Activated naive CD8-positive, alpha-beta T cell treated with anti-CD3 and anti-CD28 coated beads, Interleukin-2, amount 10 ng/mL, durations not matched to agents 7 days and 5 days (primary cell): ENCODE measurements around the gene TEP1. TPM values are rescaled to one million over a fixed set of nuclear protein-coding genes. Genes with fewer than 3 reads are reported as not detected.
A peak's percentile ranks its signal among the peaks of the same experiment; 100 is the strongest.

ENCODE experiments used
- ATAC-seq: fragments of 150-1000 bp; cut with Tn5 transposase; one replicate; pipeline ENCODE4 v1.10.0; 2021; ENCODE audit warnings: low read depth, moderate library complexity
- POLR2A ChIA-PET: fragments of 350-600 bp; sonication (Branson Sonifier 250); formaldehyde crosslinking; loops from one replicate; lab custom pipeline; 2021; ENCODE audit warnings: antibody characterized with exemption; lab: Charles Lee
- DNase-seq: peaks from one replicate; pipeline ENCODE4 v3.0.0; 2021
- H3K27ac Mint-ChIP-seq: one replicate; pipeline ENCODE4 v1.8.0; 2022; ENCODE audit warnings: mild to moderate bottlenecking, mixed read lengths
- H3K27me3 Mint-ChIP-seq: one replicate; pipeline ENCODE4 v1.8.0; 2022; ENCODE audit warnings: mild to moderate bottlenecking, moderate library complexity, mixed read lengths
- H3K36me3 Mint-ChIP-seq: one replicate; pipeline ENCODE4 v1.8.0; 2021; ENCODE audit warnings: mild to moderate bottlenecking, mixed read lengths
- H3K4me1 Mint-ChIP-seq: one replicate; pipeline ENCODE4 v1.8.0; 2021; ENCODE audit warnings: mixed read lengths
- H3K4me3 Mint-ChIP-seq: one replicate; pipeline ENCODE4 v1.8.0; 2022; ENCODE audit warnings: mild to moderate bottlenecking, moderate library complexity, mixed read lengths
- H3K9me3 Mint-ChIP-seq: one replicate; pipeline ENCODE4 v1.8.0; 2021; ENCODE audit warnings: mixed read lengths
- total RNA-seq, 2 experiments: library from RNA; stranded (reverse); gene quantifications; one replicate each; pipeline ENCODE4 v1.2.3, GENCODE V29; 2021

The TEP1 gene
- total RNA-seq, 2 experiments from 2014 or later = 57.9 to 68.3 TPM

- Mint-ChIP-seq H3K9me3 (no peaks in the 10 kb centered on the region), H3K4me1 (peaks cover 33% of the 10 kb centered on the region), H3K4me3 (no peak overlapping the region), H3K36me3 (peaks cover 15% of the 10 kb centered on the region), H3K27ac (no peak overlapping the region), H3K27me3 (no peaks in the 10 kb centered on the region)
- DNase-seq (no peak), ATAC-seq (no peak)
- POLR2A ChIA-PET = no interaction called here
These were observed 11.6 kb upstream of the TEP1 start for GRCh38 chr14:20424851-20425250.

GRCh38 chr14:20422886-20423285 lies 9.6 kb upstream of the TEP1 start:
- POLR2A ChIA-PET = interaction anchor here (1.6 kb wide), 1 partner anchor 33 kb away, joined by 7 read pairs; the partner anchor contains the start of gene APEX1
- Mint-ChIP-seq H3K36me3 (peaks cover 9% of the 10 kb centered on the region), H3K27ac (no peak overlapping the region), H3K4me1 (peaks cover 18% of the 10 kb centered on the region), H3K27me3 (no peaks in the 10 kb centered on the region), H3K9me3 (no peaks in the 10 kb centered on the region), H3K4me3 (no peak overlapping the region)
- ATAC-seq (no peak), DNase-seq (no peak)

DNA sequence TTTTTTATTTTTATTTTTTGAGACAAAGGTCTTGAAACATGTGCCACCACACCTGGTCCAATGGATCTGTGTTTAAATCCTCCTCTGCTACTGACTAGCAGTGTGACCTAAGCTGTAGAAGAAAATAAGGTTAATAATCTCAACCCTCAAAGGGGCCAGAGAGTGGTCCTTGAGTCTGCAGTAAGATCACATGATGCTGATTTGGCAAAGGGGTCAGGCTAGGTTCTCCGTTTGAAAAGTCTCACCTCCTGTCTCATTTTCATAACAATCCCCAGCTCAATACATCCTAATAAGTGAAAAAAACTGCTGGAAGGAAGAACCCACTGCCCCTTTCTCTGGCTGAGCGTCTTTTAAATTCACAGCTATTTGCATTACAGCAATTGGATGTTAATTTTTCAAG lies 8.0 kb upstream of the TEP1 start:
- Mint-ChIP-seq H3K36me3 (peaks cover 8% of the 10 kb centered on the region), H3K9me3 (no peaks in the 10 kb centered on the region), H3K4me1 (peaks cover 11% of the 10 kb centered on the region), H3K27ac (no peak overlapping the region), H3K27me3 (no peaks in the 10 kb centered on the region), H3K4me3 (no peak overlapping the region)
- POLR2A ChIA-PET = interaction anchor here (1.6 kb wide), 1 partner anchor 34 kb away, joined by 7 read pairs; the partner anchor contains the start of gene APEX1
- ATAC-seq (no peak), DNase-seq (no peak)

DNA sequence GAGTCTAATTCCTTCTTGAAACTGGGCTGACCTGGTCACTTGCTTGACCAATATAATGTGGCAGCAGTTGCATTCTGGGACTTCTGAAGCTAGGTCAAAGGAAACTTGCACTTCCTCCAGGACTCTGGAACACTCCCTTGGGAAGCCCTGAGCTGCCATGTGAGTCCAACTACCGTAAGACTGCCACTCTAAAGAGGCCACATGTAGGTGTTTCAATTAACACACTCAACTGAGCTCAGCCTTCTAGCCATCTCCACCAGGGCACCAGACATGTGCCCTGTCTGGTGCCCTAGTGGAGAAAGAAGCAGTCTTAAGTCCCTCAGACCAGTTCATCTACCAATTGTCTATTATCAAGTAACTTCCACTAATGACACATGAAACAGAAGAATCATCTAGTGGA lies 6.1 kb upstream of the TEP1 start:
- H3K4me1 Mint-ChIP-seq = peaks cover 12% of the 10 kb centered on the region
- no peak for ATAC-seq
- DNase-seq = no peak
- no peaks in the 10 kb centered on the region for H3K36me3 Mint-ChIP-seq
- no peak overlapping the region for H3K4me3 Mint-ChIP-seq
- no peaks in the 10 kb centered on the region for H3K27me3 Mint-ChIP-seq
- no peak overlapping the region for H3K27ac Mint-ChIP-seq
- H3K9me3 Mint-ChIP-seq = no peaks in the 10 kb centered on the region
- POLR2A ChIA-PET = interaction anchor here (0.7 kb wide), 1 partner anchor 186 kb away, joined by 3 read pairs; no protein-coding TSS in a partner anchor

GRCh38 chr14:20418501-20418909 lies 5.2 kb upstream of the TEP1 start:
- Mint-ChIP-seq H3K27ac (no peak overlapping the region), H3K27me3 (no peaks in the 10 kb centered on the region), H3K4me1 (peaks cover 18% of the 10 kb centered on the region), H3K36me3 (no peaks in the 10 kb centered on the region), H3K4me3 (no peak overlapping the region), H3K9me3 (no peaks in the 10 kb centered on the region)
- ATAC-seq = no peak
- POLR2A ChIA-PET = interaction anchor here (0.9 kb wide), 1 partner anchor 37 kb away, joined by 3 read pairs; the partner anchor contains the start of genes APEX1 and OSGEP
- no peak for DNase-seq

DNA sequence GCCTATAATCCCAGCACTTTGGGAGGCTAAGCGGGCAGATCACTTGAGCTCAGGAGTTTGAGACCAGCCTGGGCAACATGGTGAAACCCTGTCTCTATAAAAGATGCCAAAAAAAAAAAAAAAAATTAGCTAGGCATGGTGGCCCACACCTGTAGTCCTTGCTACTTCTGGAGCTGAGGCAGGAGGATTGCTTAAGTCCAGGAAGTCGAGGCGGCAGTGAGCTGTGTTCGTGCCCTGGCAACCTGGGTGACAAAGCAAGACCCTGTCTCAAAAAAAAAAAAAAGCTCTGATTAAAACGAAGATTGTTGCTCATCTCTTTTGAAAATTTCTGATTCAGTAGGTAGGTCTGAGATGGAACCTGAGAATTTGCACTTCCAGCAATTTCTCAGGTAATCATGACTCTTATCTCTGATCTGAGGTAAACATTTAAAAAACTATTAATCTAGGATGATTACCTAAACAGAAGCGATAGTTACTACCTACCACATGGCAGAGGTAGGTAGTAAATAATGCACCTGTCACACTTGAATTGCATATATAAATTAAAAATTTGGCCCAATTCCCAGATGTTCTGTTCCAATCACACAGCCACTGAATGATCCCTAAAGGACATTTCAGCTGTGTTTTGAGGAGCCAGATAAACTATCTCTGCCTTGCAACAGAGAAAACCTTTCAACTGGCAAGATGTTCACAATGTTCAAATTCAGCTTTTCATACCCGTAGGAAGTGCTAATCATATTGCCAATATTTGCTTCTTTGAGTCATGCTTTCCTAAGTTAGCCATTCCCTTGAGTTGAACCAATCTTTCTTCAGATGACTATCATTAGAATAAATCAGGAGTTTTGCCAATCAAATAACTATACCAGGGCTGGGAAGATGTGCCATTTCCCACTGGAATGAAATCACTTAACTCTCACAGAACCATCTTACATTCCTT lies 4.2 kb upstream of the TEP1 start:
- Mint-ChIP-seq H3K4me1 (peaks cover 18% of the 10 kb centered on the region), H3K27ac (no peak overlapping the region), H3K4me3 (no peak overlapping the region), H3K9me3 (no peaks in the 10 kb centered on the region), H3K27me3 (no peaks in the 10 kb centered on the region), H3K36me3 (no peaks in the 10 kb centered on the region)
- DNase-seq = no peak
- no peak for ATAC-seq
- POLR2A ChIA-PET = interaction anchor here (0.7 to 1.2 kb wide), 3 partner anchors 11 to 782 kb away, joined by 3 to 10 read pairs (median 3); partner anchors contain the start of genes APEX1 and OSGEP

- Mint-ChIP-seq H3K27me3 (no peaks in the 10 kb centered on the region), H3K4me1 (peaks cover 27% of the 10 kb centered on the region), H3K27ac (peak overlapping the region; percentile 87), H3K4me3 (peak overlapping the region; percentile 51), H3K36me3 (peaks cover 1% of the 10 kb centered on the region), H3K9me3 (no peaks in the 10 kb centered on the region)
- POLR2A ChIA-PET = interaction anchor here (0.7 to 3.8 kb wide), 8 partner anchors 10 to 73 kb away, joined by 3 to 31 read pairs (median 4); partner anchors contain the start of genes APEX1, OSGEP, PARP2 and PNP
- ATAC-seq (no peak), DNase-seq (no peak)
These were observed 2.9 kb upstream of the TEP1 start for GRCh38 chr14:20416223-20416622.

- ATAC-seq (peak; percentile 40), DNase-seq (no peak)
- peaks cover 32% of the 10 kb centered on the region for H3K4me1 Mint-ChIP-seq
- H3K4me3 Mint-ChIP-seq = peak overlapping the region; percentile 51
- H3K9me3 Mint-ChIP-seq = no peaks in the 10 kb centered on the region
- POLR2A ChIA-PET = interaction anchor here (0.7 to 3.8 kb wide), 11 partner anchors 10 to 74 kb away, joined by 3 to 31 read pairs (median 4); partner anchors contain the start of genes APEX1, OSGEP, PARP2 and PNP
- H3K36me3 Mint-ChIP-seq = peaks cover 4% of the 10 kb centered on the region
- H3K27ac Mint-ChIP-seq = peak overlapping the region; percentile 87
- no peaks in the 10 kb centered on the region for H3K27me3 Mint-ChIP-seq
These were observed 2.5 kb upstream of the TEP1 start for GRCh38 chr14:20415782-20416206.

- no peaks in the 10 kb centered on the region for H3K9me3 Mint-ChIP-seq
- ATAC-seq = peak; percentile 59
- POLR2A ChIA-PET = interaction anchor here (0.9 to 3.8 kb wide), 8 partner anchors 15 to 217 kb away, joined by 3 to 31 read pairs (median 7); partner anchors contain the start of genes APEX1, OSGEP, PARP2 and PIP4P1
- H3K27me3 Mint-ChIP-seq = no peaks in the 10 kb centered on the region
- H3K27ac Mint-ChIP-seq = peak overlapping the region; percentile 99
- peaks cover 6% of the 10 kb centered on the region for H3K36me3 Mint-ChIP-seq
- no peak for DNase-seq
- H3K4me1 Mint-ChIP-seq = peaks cover 39% of the 10 kb centered on the region
- H3K4me3 Mint-ChIP-seq = peak overlapping the region; percentile 99
These were observed 412 bp upstream of the TEP1 start for GRCh38 chr14:20413744-20414082.

- POLR2A ChIA-PET = interaction anchor here (0.6 to 3.8 kb wide), 7 partner anchors 39 to 71 kb away, joined by 4 to 31 read pairs (median 9); partner anchors contain the start of genes APEX1, OSGEP, PARP2 and PIP4P1
- Mint-ChIP-seq H3K27me3 (no peaks in the 10 kb centered on the region), H3K9me3 (no peaks in the 10 kb centered on the region), H3K36me3 (peaks cover 11% of the 10 kb centered on the region), H3K4me1 (peaks cover 38% of the 10 kb centered on the region), H3K4me3 (peak overlapping the region; percentile 99), H3K27ac (peak overlapping the region; percentile 99)
- ATAC-seq = peak; percentile 12
- DNase-seq = no peak
These were observed 890 bp downstream of the TEP1 start for GRCh38 chr14:20412411-20412810.

DNA sequence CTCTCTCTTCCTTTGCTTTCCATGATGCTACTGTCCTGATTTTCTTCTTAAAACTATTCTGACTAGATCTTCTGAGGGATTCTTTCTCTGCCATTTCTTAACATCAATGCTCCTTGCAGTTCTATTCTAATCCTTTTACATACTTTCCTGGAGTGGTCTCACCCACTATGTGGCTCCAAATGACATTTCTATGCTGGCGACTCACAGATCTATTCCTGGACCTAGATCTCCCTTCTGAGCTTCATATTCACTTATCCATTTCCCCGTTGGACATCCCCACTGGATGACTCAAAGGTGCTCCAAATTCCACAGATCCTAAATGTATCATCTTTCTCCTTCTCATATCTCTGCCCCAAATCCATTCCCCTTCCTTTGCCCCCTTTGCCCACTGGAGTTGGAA lies 4.1 kb downstream of the TEP1 start:
- POLR2A ChIA-PET = no interaction called here
- no peak for ATAC-seq
- H3K36me3 Mint-ChIP-seq = peaks cover 31% of the 10 kb centered on the region
- H3K4me1 Mint-ChIP-seq = peaks cover 33% of the 10 kb centered on the region
- H3K27me3 Mint-ChIP-seq = no peaks in the 10 kb centered on the region
- H3K27ac Mint-ChIP-seq = no peak overlapping the region
- H3K9me3 Mint-ChIP-seq = no peaks in the 10 kb centered on the region
- no peak for DNase-seq
- no peak overlapping the region for H3K4me3 Mint-ChIP-seq

- no peak for ATAC-seq
- Mint-ChIP-seq H3K4me1 (peaks cover 19% of the 10 kb centered on the region), H3K9me3 (no peaks in the 10 kb centered on the region), H3K27me3 (no peaks in the 10 kb centered on the region), H3K36me3 (peaks cover 50% of the 10 kb centered on the region), H3K4me3 (no peak overlapping the region), H3K27ac (no peak overlapping the region)
- POLR2A ChIA-PET = interaction anchor here (1.8 kb wide), 1 partner anchor 61 kb away, joined by 6 read pairs; the partner anchor contains the start of gene PARP2
- DNase-seq = no peak
These were observed 9.8 kb downstream of the TEP1 start for GRCh38 chr14:20403521-20403920.

- no peak overlapping the region for H3K4me3 Mint-ChIP-seq
- peaks cover 42% of the 10 kb centered on the region for H3K36me3 Mint-ChIP-seq
- DNase-seq (no peak), ATAC-seq (peak; percentile 54)
- peak overlapping the region; percentile 42 for H3K27ac Mint-ChIP-seq
- no peaks in the 10 kb centered on the region for H3K27me3 Mint-ChIP-seq
- peaks cover 17% of the 10 kb centered on the region for H3K4me1 Mint-ChIP-seq
- POLR2A ChIA-PET = no interaction called here
- no peaks in the 10 kb centered on the region for H3K9me3 Mint-ChIP-seq
These were observed 12.2 kb downstream of the TEP1 start for GRCh38 chr14:20400965-20401593.
